Gastrocnemius medialis (tissue), 4 donors: ENCODE data around the gene REC114.
"Not testable (repeated sequence)": the region's sequence is repeated elsewhere in the genome, so short reads cannot be mapped to it uniquely, and the experiment has no call there.

Experiments used
- POLR2A ChIP-seq, 2 donors: fragments of 450-650 bp; IDR thresholded peaks; one replicate each; pipeline ENCODE4 v1.6.1; 2017; ENCODE audit warnings: antibody characterized with exemption in 2 of 2, mild to moderate bottlenecking in 2 of 2, moderate library complexity in 2 of 2
- TF ChIP-seq, protein P1 (sequence below), 5 experiments: fragments of 450-650 bp in 3 of 5; fragments of 200-600 bp in 2 of 5; sonication (generic) in 2 of 5; IDR thresholded peaks in 4 of 5; conservative IDR thresholded peaks in 1 of 5; 1 replicate in 4 of 5; 2 replicates in 1 of 5; pipeline ENCODE4 v1.5.1; 2016 to 2019; ENCODE audit warnings: antibody characterized with exemption in 5 of 5, mild to moderate bottlenecking in 3 of 5, moderate library complexity in 3 of 5

GRCh38 chr15:73447471-73447870 lies 4.5 kb downstream of the REC114 start:
- TF ChIP-seq, protein P1, sequence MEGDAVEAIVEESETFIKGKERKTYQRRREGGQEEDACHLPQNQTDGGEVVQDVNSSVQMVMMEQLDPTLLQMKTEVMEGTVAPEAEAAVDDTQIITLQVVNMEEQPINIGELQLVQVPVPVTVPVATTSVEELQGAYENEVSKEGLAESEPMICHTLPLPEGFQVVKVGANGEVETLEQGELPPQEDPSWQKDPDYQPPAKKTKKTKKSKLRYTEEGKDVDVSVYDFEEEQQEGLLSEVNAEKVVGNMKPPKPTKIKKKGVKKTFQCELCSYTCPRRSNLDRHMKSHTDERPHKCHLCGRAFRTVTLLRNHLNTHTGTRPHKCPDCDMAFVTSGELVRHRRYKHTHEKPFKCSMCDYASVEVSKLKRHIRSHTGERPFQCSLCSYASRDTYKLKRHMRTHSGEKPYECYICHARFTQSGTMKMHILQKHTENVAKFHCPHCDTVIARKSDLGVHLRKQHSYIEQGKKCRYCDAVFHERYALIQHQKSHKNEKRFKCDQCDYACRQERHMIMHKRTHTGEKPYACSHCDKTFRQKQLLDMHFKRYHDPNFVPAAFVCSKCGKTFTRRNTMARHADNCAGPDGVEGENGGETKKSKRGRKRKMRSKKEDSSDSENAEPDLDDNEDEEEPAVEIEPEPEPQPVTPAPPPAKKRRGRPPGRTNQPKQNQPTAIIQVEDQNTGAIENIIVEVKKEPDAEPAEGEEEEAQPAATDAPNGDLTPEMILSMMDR (IDR thresholded peaks at IDR 0.05 in 4 of 5, conservative IDR thresholded peaks at IDR 0.05 in 1 of 5): not testable (repeated sequence)
- not testable (repeated sequence) for TF ChIP-seq POLR2A (IDR thresholded peaks at IDR 0.05)
